Spleen (tissue), 11 donors: ENCODE data around the gene STRBP. TPM values are rescaled to one million over a fixed set of nuclear protein-coding genes. Genes with fewer than 3 reads are reported as not detected.

ENCODE experiments used
- DNase-seq: peaks from one replicate; pipeline ENCODE4 v3.0.0-alpha.2; 2020
- H3K27ac ChIP-seq, 8 donors: fragments of 200-600 bp; sonication (generic) in 7 of 8; 1 replicate in 4 of 8; 2 replicates in 4 of 8; pipeline versions ENCODE4 v1.5.0 to v1.8.0; 2016 to 2021; ENCODE audit warnings: inconsistent platforms in 4 of 8, mild to moderate bottlenecking in 4 of 8, moderate library complexity in 1 of 8
- H3K27me3 ChIP-seq, 7 donors: fragments of 200-600 bp; sonication (generic) in 6 of 7; replicated peaks in 1 of 7; 1 replicate in 4 of 7; 2 replicates in 3 of 7; pipeline versions ENCODE4 v1.5.0 to v1.8.0; 2016 to 2021; ENCODE audit warnings: inconsistent platforms in 3 of 7, mild to moderate bottlenecking in 1 of 7
- H3K36me3 ChIP-seq, 6 donors: fragments of 200-600 bp; sonication (generic) in 5 of 6; 1 replicate in 4 of 6; 2 replicates in 2 of 6; pipeline versions ENCODE4 v1.5.0 to v1.8.0; 2016 to 2021; ENCODE audit warnings: inconsistent platforms in 2 of 6
- H3K4me1 ChIP-seq, 6 donors: fragments of 200-600 bp; sonication (generic) in 5 of 6; 1 replicate in 3 of 6; 2 replicates in 3 of 6; pipeline versions ENCODE4 v1.5.0 to v1.8.0; 2016 to 2021; ENCODE audit warnings: inconsistent platforms in 3 of 6
- H3K4me3 ChIP-seq, 8 donors: fragments of 200-600 bp; sonication (generic) in 7 of 8; 1 replicate in 4 of 8; 2 replicates in 4 of 8; pipeline versions ENCODE4 v1.5.0 to v1.8.0; 2016 to 2021; ENCODE audit warnings: inconsistent platforms in 4 of 8, mild to moderate bottlenecking in 4 of 8, moderate library complexity in 2 of 8
- H3K9me3 ChIP-seq, 8 donors: fragments of 200-600 bp; sonication (generic) in 7 of 8; 1 replicate in 4 of 8; 2 replicates in 4 of 8; pipeline versions ENCODE4 v1.5.0 to v1.8.0; 2016 to 2021; ENCODE audit warnings: inconsistent platforms in 4 of 8
- POLR2A ChIP-seq, 3 donors: fragments of 450-650 bp; IDR thresholded peaks; one replicate each; pipeline ENCODE4 v1.5.1; 2017; ENCODE audit warnings: antibody characterized with exemption in 3 of 3, mild to moderate bottlenecking in 1 of 3
- POLR2AphosphoS5 ChIP-seq, 3 donors: sonication (generic); formaldehyde crosslinking; IDR thresholded peaks; one replicate each; pipeline ENCODE4 v1.5.1; 2017; ENCODE audit warnings: antibody characterized with exemption in 3 of 3
- WGBS, 5 donors: extraction: QIAGEN DNeasy Blood & Tissue Kit in 3 of 5; methylation state at CpG; one replicate each; pipeline versions ENCODE4 v1.1.5 to v1.1.7; 2013 to 2018; 5-methylcytosine and 5-hydroxymethylcytosine counted together
- intact Hi-C: fragments of 100-400 bp; cut with DNase I; formaldehyde crosslinking; loops from one replicate; pipeline ENCODE4 v1.15.0; 2023; ENCODE audit warnings: low total_unique reads
- polyA plus RNA-seq, 3 donors: library from polyadenylated mRNA; stranded (reverse); fragments of 200-250 nt; gene quantifications; one replicate each; pipeline ENCODE4 v1.2.1, GENCODE V29; 2013
- total RNA-seq, 7 donors: library from RNA; depleted of rRNA in 3 of 7; stranded (reverse); fragments of >200 nt in 3 of 7; fragmentation: NEBNext Ultra II Directional in 4 of 7; extraction: Animal tissue kit (Norgen Biotek cat#: 25700) in 4 of 7; gene quantifications; one replicate each; pipeline versions ENCODE4 v1.1.0 to v1.2.1, GENCODE V29; 2016 to 2021
- TF ChIP-seq, protein P1 (sequence below), 11 experiments: fragments of 200-600 bp in 7 of 11; fragments of 450-650 bp in 4 of 11; sonication (generic) in 4 of 11; IDR thresholded peaks in 8 of 11; conservative IDR thresholded peaks in 3 of 11; 1 replicate in 7 of 11; 2 replicates in 4 of 11; pipeline versions ENCODE4 v1.4.0 to v1.8.0; 2016 to 2021; ENCODE audit warnings: antibody characterized with exemption in 11 of 11, inconsistent platforms in 4 of 11, mild to moderate bottlenecking in 1 of 11
- donor health status: healthy with polysubstance abuse.
- donor health status: DM: no; HTN: no; CAD: no; lungs with moderate emphysema.
- donor health status: DM: no; HTN: no; CAD: no.
- donor health status: Bipolar disorder and iron deficiency.
- donor health status: healthy.
- donor health status: DM: no; HTN: no; CAD: no.
- donor health status: DM: yes; HTN: yes; CAD: no.

Gene STRBP
- total and polyA plus RNA-seq, 10 donors: 23.8 to 57.1 (median 36.7) TPM

DNA sequence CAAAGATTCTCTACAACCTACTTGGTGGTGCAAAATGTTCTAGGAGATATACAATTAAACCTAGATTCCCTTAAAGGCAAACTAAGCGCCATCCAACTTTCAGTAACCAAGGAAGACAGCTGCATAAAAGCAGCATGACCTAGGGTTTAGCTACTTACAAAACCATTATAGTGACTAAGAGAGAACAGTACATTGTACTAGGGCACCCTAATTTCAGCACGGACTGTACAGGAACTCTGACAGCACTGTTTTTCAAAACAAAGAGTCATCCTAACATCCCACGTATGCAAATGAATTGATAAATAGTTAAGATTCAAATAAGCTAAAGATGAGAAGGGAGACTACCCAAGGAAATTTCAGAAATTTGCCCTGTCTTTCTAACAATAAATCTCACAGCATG lies 30.0 kb downstream of the STRBP start:
- no peak for DNase-seq
- no peaks in the 10 kb centered on the region for H3K9me3 ChIP-seq
- peaks cover 0 to 87% (median 12%) of the 10 kb centered on the region in 6 donors for H3K4me1 ChIP-seq
- intact Hi-C loops: no loop called here
- no peak overlapping the region for H3K27ac ChIP-seq
- H3K4me3 ChIP-seq: no peak overlapping the region
- H3K36me3 ChIP-seq: no peaks in the 10 kb centered on the region
- no peaks in the 10 kb centered on the region for H3K27me3 ChIP-seq
- 71 to 81% (median 78%) methylated on average over 3 of the region's 3 CpGs for WGBS, 5 donors
- TF ChIP-seq, protein P1, sequence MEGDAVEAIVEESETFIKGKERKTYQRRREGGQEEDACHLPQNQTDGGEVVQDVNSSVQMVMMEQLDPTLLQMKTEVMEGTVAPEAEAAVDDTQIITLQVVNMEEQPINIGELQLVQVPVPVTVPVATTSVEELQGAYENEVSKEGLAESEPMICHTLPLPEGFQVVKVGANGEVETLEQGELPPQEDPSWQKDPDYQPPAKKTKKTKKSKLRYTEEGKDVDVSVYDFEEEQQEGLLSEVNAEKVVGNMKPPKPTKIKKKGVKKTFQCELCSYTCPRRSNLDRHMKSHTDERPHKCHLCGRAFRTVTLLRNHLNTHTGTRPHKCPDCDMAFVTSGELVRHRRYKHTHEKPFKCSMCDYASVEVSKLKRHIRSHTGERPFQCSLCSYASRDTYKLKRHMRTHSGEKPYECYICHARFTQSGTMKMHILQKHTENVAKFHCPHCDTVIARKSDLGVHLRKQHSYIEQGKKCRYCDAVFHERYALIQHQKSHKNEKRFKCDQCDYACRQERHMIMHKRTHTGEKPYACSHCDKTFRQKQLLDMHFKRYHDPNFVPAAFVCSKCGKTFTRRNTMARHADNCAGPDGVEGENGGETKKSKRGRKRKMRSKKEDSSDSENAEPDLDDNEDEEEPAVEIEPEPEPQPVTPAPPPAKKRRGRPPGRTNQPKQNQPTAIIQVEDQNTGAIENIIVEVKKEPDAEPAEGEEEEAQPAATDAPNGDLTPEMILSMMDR (IDR thresholded peaks at IDR 0.05 in 8 of 11, conservative IDR thresholded peaks at IDR 0.05 in 3 of 11): no peak
- TF ChIP-seq POLR2AphosphoS5 (IDR thresholded peaks at IDR 0.05) (no peak), POLR2A (IDR thresholded peaks at IDR 0.05) (no peak)

DNA sequence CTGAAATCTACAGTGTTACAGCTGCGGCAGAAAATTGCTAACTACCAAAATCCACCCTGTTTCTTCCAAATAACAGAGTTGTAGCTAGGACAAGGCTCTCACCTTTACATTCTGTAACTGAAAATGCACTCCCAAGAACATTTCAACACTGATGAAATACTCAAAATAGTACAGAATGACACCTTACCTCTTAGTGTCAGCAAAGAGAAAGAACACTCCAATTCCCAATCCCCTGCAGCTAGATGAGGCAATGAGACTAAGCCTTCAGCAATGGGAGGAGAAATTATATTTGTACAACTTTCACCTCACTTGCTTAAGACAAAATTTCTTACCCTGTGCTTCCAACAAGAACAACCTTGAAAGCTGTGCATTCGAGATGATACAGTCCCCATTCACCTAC lies 31.2 kb downstream of the STRBP start:
- Histone ChIP-seq H3K4me3 (no peak overlapping the region), H3K9me3 (no peaks in the 10 kb centered on the region), H3K27me3 (no peaks in the 10 kb centered on the region), H3K36me3 (no peaks in the 10 kb centered on the region), H3K27ac (peak overlapping the region in 2 of 8 donors; percentile 13 to 18), H3K4me1 (peaks cover 0 to 80% (median 12%) of the 10 kb centered on the region in 6 donors)
- TF ChIP-seq, protein P1 (IDR thresholded peaks at IDR 0.05 in 8 of 11, conservative IDR thresholded peaks at IDR 0.05 in 3 of 11): no peak
- TF ChIP-seq POLR2AphosphoS5 (IDR thresholded peaks at IDR 0.05) (no peak), POLR2A (IDR thresholded peaks at IDR 0.05) (no peak)
- DNase-seq: no peak
- intact Hi-C loops: no loop called here
- WGBS, 5 donors: 91 to 94% (median 93%) methylated on average over 2 of the region's 2 CpGs

DNA sequence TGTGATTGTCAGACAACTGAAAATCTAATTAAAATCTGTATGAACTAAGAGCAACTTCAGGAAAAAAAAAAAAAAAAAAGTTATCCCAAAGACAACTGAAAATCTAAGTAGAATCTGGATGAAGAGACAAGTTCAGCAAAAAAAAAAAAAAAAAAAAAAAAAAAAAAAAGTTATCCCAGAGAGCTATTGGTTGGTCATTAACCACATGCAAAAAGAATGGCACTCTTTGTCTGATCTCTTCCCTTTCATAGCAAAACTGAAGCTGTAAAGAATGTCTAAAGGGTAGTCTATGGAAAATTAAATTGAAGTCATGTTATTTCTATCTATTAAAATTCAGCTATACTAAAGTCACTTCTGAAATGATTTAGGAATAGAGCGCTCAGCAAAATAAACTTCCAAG lies 32.9 kb downstream of the STRBP start:
- intact Hi-C loops: no loop called here
- Histone ChIP-seq H3K36me3 (no peaks in the 10 kb centered on the region), H3K9me3 (no peaks in the 10 kb centered on the region), H3K27ac (peak overlapping the region in 5 of 8 donors; percentile 7 to 77 (median 34)), H3K27me3 (no peaks in the 10 kb centered on the region), H3K4me3 (no peak overlapping the region), H3K4me1 (peaks cover 0 to 81% (median 10%) of the 10 kb centered on the region in 6 donors)
- TF ChIP-seq, protein P1 (IDR thresholded peaks at IDR 0.05 in 8 of 11, conservative IDR thresholded peaks at IDR 0.05 in 3 of 11): no peak
- TF ChIP-seq POLR2AphosphoS5 (IDR thresholded peaks at IDR 0.05): no peak
- TF ChIP-seq POLR2A (IDR thresholded peaks at IDR 0.05): no peak
- no peak for DNase-seq
- WGBS, 5 donors: 93 to 100% (median 97%) methylated on average over 1 of the region's 1 CpG

DNA sequence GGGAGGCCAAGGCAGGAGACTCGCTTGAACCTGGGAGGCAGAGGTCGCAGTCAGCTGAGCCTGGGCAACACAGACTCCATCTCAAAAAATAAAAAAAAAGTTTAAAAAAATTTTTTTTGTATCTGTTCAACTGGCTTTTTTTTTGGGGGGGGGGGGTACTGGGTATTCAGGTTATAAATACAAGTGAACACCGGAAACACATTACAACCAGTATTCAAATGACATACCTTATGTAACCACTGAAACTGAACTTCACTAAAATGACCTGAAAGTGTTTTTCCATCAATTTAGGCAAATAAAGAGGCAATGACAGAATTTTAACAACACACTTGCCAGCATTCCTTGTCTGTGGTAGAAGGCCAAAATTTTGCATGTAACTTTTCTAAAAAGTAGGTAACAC lies 33.5 kb downstream of the STRBP start:
- no peak for TF ChIP-seq POLR2AphosphoS5 (IDR thresholded peaks at IDR 0.05)
- no peak for TF ChIP-seq POLR2A (IDR thresholded peaks at IDR 0.05)
- TF ChIP-seq, protein P1 (IDR thresholded peaks at IDR 0.05 in 8 of 11, conservative IDR thresholded peaks at IDR 0.05 in 3 of 11): no peak
- WGBS, 5 donors: 61 to 72% (median 69%) methylated on average over 3 of the region's 3 CpGs
- no peaks in the 10 kb centered on the region for H3K27me3 ChIP-seq
- no peaks in the 10 kb centered on the region for H3K9me3 ChIP-seq
- DNase-seq: no peak
- intact Hi-C loops: no loop called here
- H3K27ac ChIP-seq: peak overlapping the region in 6 of 8 donors; percentile 34 to 77 (median 64)
- H3K36me3 ChIP-seq: no peaks in the 10 kb centered on the region
- peaks cover 0 to 81% (median 10%) of the 10 kb centered on the region in 6 donors for H3K4me1 ChIP-seq
- peak overlapping the region in 1 of 8 donors; percentile 4 for H3K4me3 ChIP-seq
